ENCODE data around the gene ADCYAP1R1. TPM values are rescaled to one million over a fixed set of nuclear protein-coding genes. Genes with fewer than 3 reads are reported as not detected.

The ADCYAP1R1 gene
- total RNA-seq, 1 donor from 2014 or later, result 0.39 TPM

DNA sequence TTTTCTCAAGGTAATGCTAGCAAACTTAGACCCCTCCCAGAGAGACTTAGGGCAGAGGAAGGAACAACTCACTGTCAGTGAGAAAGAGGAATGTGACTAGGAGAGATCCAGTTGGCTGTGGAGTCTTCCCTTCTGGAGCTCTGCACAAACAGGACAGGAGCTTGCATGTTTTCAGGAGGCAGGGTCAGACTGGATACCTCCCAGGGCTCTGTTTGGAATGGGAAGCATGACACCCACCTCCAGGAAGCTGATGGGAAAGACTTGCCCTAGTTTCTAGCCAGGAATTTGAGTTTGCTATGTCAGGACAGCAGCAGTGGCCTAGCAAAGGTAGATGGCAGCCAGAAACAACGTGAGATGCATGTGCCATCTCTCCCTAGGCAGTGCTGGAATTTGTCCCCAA, 47.7 kb upstream of the ADCYAP1R1 start:
- peaks cover 7% of the 10 kb centered on the region for H3K9me3 Mint-ChIP-seq

GRCh38 chr7:31006857-31007256, 45.3 kb upstream of the ADCYAP1R1 start:
- Histone ChIP-seq H3K27me3 (peaks cover 16% of the 10 kb centered on the region), H3K79me2 (ENCODE audit: low read depth) (no peaks in the 10 kb centered on the region), H3K36me3 (no peaks in the 10 kb centered on the region), H3K9me3 (ENCODE audit: low read depth) (no peaks in the 10 kb centered on the region), H3F3A (ENCODE audit: low read depth) (no peaks in the 10 kb centered on the region), H3K27ac (no peak overlapping the region), H3K4me1 (no peaks in the 10 kb centered on the region), H2AFZ (replicated peaks) (no peak overlapping the region), H3K9ac (no peak overlapping the region), H3K4me2 (no peak overlapping the region), H4K20me1 (ENCODE audit: low read depth) (no peaks in the 10 kb centered on the region), H3K4me3 (no peak overlapping the region)
- Mint-ChIP-seq H3K4me1 (peaks cover 5% of the 10 kb centered on the region), H3K9me3 (peaks cover 26% of the 10 kb centered on the region), H3K36me3 (no peaks in the 10 kb centered on the region), H3K4me3 (no peak overlapping the region), H3K27me3 (ENCODE audit: insufficient read depth, low read depth) (peaks cover 10% of the 10 kb centered on the region), H3K27ac (no peak overlapping the region)
- TF ChIP-seq EZH2phosphoT487 (IDR thresholded peaks at IDR 0.05) (no peak), EZH2 (IDR thresholded peaks at IDR 0.05) (no peak)
- TF ChIP-seq, protein P1, sequence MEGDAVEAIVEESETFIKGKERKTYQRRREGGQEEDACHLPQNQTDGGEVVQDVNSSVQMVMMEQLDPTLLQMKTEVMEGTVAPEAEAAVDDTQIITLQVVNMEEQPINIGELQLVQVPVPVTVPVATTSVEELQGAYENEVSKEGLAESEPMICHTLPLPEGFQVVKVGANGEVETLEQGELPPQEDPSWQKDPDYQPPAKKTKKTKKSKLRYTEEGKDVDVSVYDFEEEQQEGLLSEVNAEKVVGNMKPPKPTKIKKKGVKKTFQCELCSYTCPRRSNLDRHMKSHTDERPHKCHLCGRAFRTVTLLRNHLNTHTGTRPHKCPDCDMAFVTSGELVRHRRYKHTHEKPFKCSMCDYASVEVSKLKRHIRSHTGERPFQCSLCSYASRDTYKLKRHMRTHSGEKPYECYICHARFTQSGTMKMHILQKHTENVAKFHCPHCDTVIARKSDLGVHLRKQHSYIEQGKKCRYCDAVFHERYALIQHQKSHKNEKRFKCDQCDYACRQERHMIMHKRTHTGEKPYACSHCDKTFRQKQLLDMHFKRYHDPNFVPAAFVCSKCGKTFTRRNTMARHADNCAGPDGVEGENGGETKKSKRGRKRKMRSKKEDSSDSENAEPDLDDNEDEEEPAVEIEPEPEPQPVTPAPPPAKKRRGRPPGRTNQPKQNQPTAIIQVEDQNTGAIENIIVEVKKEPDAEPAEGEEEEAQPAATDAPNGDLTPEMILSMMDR (IDR thresholded peaks at IDR 0.05), result no peak
- no peak for DNase-seq (ENCODE audit: low spot score)

More for the DNA sequence above, 47.7 kb upstream of the ADCYAP1R1 start:
- Histone ChIP-seq H3K4me3 (no peak overlapping the region), H3K4me2 (no peak overlapping the region), H4K20me1 (ENCODE audit: low read depth) (no peaks in the 10 kb centered on the region), H3K4me1 (no peaks in the 10 kb centered on the region), H3K36me3 (no peaks in the 10 kb centered on the region), H3K9me3 (ENCODE audit: low read depth) (no peaks in the 10 kb centered on the region), H3K79me2 (ENCODE audit: low read depth) (no peaks in the 10 kb centered on the region), H2AFZ (replicated peaks) (no peak overlapping the region), H3K9ac (no peak overlapping the region), H3F3A (ENCODE audit: low read depth) (no peaks in the 10 kb centered on the region), H3K27me3 (peaks cover 15% of the 10 kb centered on the region), H3K27ac (no peak overlapping the region)
- H3K36me3 Mint-ChIP-seq, result no peaks in the 10 kb centered on the region
- H3K4me1 Mint-ChIP-seq, result peaks cover 19% of the 10 kb centered on the region
- peaks cover 12% of the 10 kb centered on the region for H3K27me3 Mint-ChIP-seq (ENCODE audit: insufficient read depth, low read depth)
- no peak for DNase-seq (ENCODE audit: low spot score)
- no peak for TF ChIP-seq EZH2phosphoT487 (IDR thresholded peaks at IDR 0.05)
- TF ChIP-seq, protein P1 (IDR thresholded peaks at IDR 0.05), result no peak
- no peak for TF ChIP-seq EZH2 (IDR thresholded peaks at IDR 0.05)
- H3K27ac Mint-ChIP-seq, result no peak overlapping the region
- no peak overlapping the region for H3K4me3 Mint-ChIP-seq

DNA sequence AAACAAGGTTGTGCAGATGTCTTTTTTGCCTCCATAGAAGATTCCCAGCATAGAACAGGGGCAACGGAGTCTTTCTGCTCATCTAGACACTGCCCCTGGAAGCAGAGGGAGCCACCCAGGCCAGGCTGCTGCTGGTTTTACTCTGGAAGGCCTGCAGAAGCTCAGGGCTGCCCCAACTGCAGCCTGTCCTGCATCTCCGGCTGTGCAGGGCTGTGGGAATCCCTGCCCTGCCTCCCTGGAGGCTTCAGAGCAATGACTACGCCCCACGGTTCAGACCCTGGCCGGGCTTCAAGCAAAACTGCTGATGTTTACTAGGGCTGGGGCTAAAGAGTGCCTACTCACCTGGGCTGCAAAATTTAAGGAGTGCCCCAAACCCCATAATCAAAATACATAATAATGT, 44.5 kb upstream of the ADCYAP1R1 start:
- DNase-seq (ENCODE audit: low spot score), result no peak
- Mint-ChIP-seq H3K27ac (no peak overlapping the region), H3K27me3 (ENCODE audit: insufficient read depth, low read depth) (peaks cover 10% of the 10 kb centered on the region), H3K4me1 (peaks cover 5% of the 10 kb centered on the region), H3K9me3 (peaks cover 23% of the 10 kb centered on the region), H3K4me3 (no peak overlapping the region), H3K36me3 (no peaks in the 10 kb centered on the region)
- H3K27me3 ChIP-seq, result peaks cover 16% of the 10 kb centered on the region
- no peaks in the 10 kb centered on the region for H4K20me1 ChIP-seq (ENCODE audit: low read depth)
- TF ChIP-seq, protein P1 (IDR thresholded peaks at IDR 0.05), result no peak
- no peak for TF ChIP-seq EZH2 (IDR thresholded peaks at IDR 0.05)
- H2AFZ ChIP-seq (replicated peaks), result no peak overlapping the region
- no peaks in the 10 kb centered on the region for H3K9me3 ChIP-seq (ENCODE audit: low read depth)
- H3K4me3 ChIP-seq, result no peak overlapping the region
- H3F3A ChIP-seq (ENCODE audit: low read depth), result no peaks in the 10 kb centered on the region
- H3K4me2 ChIP-seq, result no peak overlapping the region
- no peak overlapping the region for H3K27ac ChIP-seq
- no peaks in the 10 kb centered on the region for H3K79me2 ChIP-seq (ENCODE audit: low read depth)
- no peaks in the 10 kb centered on the region for H3K36me3 ChIP-seq
- no peak overlapping the region for H3K9ac ChIP-seq
- H3K4me1 ChIP-seq, result no peaks in the 10 kb centered on the region
